NT2/D1 (cell line): ENCODE measurements around the gene HBA2.

ENCODE experiments used
- SUZ12 ChIP-seq: IDR thresholded peaks from 2 replicates; pipeline ENCODE4 v1.6.1; 2011; ENCODE audit not compliant: insufficient read length, insufficient read depth; ENCODE audit errors: extremely low read depth
- YY1 ChIP-seq: IDR thresholded peaks from 2 replicates; pipeline ENCODE4 v1.6.1; 2011; ENCODE audit not compliant: insufficient read length, insufficient read depth
- ZNF274 ChIP-seq: IDR thresholded peaks from 2 replicates; pipeline ENCODE4 v1.6.1; 2011; ENCODE audit warnings: mild to moderate bottlenecking, low read depth, low read length

- TF ChIP-seq ZNF274 (no peak), YY1 (no peak), SUZ12 (no peak)
Observed at GRCh38 chr16:170788-171187, 1.9 kb upstream of the HBA2 start.
